Measurements from ENCODE around the gene PXDN. TPM values are rescaled to one million over a fixed set of nuclear protein-coding genes. Genes with fewer than 3 reads are reported as not detected.
"Not testable (repeated sequence)": the region's sequence is repeated elsewhere in the genome, so short reads cannot be mapped to it uniquely, and the experiment has no call there.

The PXDN gene
- polyA plus RNA-seq, 6 donors from 2014 or later, result 1.3 TPM; not detected in 4

GRCh38 chr2:1727796-1728474 is 16.4 kb downstream of the PXDN start:
- ATAC-seq (ENCODE audit: low read depth in 2 of 2) (no peak), DNase-seq (no peak)
- Mint-ChIP-seq H3K27me3 (peaks cover 4 to 5% (median 5%) of the 10 kb centered on the region in 3 donors), H3K4me1 (no peaks in the 10 kb centered on the region), H3K27ac (peak overlapping the region in 1 of 6 donors; percentile 79), H3K4me3 (no peak overlapping the region), H3K36me3 (no peaks in the 10 kb centered on the region), H3K9me3 (peaks cover 0 to 4% (median 0%) of the 10 kb centered on the region in 7 donors)

- Mint-ChIP-seq H3K27ac (no peak overlapping the region), H3K4me3 (peak overlapping the region in 1 of 8 donors; percentile 12), H3K4me1 (no peaks in the 10 kb centered on the region), H3K36me3 (no peaks in the 10 kb centered on the region), H3K27me3 (peaks cover 4 to 5% (median 5%) of the 10 kb centered on the region in 3 donors), H3K9me3 (peaks cover 0 to 2% (median 0%) of the 10 kb centered on the region in 7 donors)
- no peak for DNase-seq
- no peak for ATAC-seq (ENCODE audit: low read depth in 2 of 2)
Measured at GRCh38 chr2:1727101-1727771, 17.1 kb downstream of the PXDN start.

GRCh38 chr2:1726558-1726957 is 17.8 kb downstream of the PXDN start:
- Mint-ChIP-seq H3K27ac (no peak overlapping the region), H3K4me3 (no peak overlapping the region), H3K36me3 (no peaks in the 10 kb centered on the region), H3K9me3 (peaks cover 0 to 2% (median 0%) of the 10 kb centered on the region in 7 donors), H3K4me1 (no peaks in the 10 kb centered on the region), H3K27me3 (peaks cover 0 to 5% (median 4%) of the 10 kb centered on the region in 3 donors)
- no peak for ATAC-seq (ENCODE audit: low read depth in 2 of 2)
- DNase-seq, result no peak

GRCh38 chr2:1724351-1724750 is 20.0 kb downstream of the PXDN start:
- not testable (repeated sequence) for DNase-seq, H3K36me3 Mint-ChIP-seq, H3K4me3 Mint-ChIP-seq

GRCh38 chr2:1723397-1724042 is 20.8 kb downstream of the PXDN start:
- no peak for DNase-seq
- H3K27me3 Mint-ChIP-seq, result peaks cover 4 to 11% (median 8%) of the 10 kb centered on the region in 3 donors
- H3K9me3 Mint-ChIP-seq, result peaks cover 0 to 2% (median 0%) of the 10 kb centered on the region in 7 donors
- peaks cover 0 to 7% (median 2%) of the 10 kb centered on the region in 3 donors for H3K4me1 Mint-ChIP-seq
- no peak for ATAC-seq (ENCODE audit: low read depth in 2 of 2)
- H3K36me3 Mint-ChIP-seq, result no peaks in the 10 kb centered on the region
- H3K4me3 Mint-ChIP-seq, result no peak overlapping the region
- no peak overlapping the region for H3K27ac Mint-ChIP-seq

More at GRCh38 chr2:1724351-1724750, 20.0 kb downstream of the PXDN start:
- ATAC-seq (ENCODE audit: low read depth in 2 of 2); H3K4me1 Mint-ChIP-seq; H3K27ac Mint-ChIP-seq; H3K9me3 Mint-ChIP-seq: not testable (repeated sequence)
- H3K27me3 Mint-ChIP-seq, result peaks cover 4 to 11% (median 8%) of the 10 kb centered on the region in 3 donors

- peaks cover 0 to 8% (median 0%) of the 10 kb centered on the region in 7 donors for H3K9me3 Mint-ChIP-seq
- no peak for DNase-seq
- no peak for ATAC-seq (ENCODE audit: low read depth in 2 of 2)
- no peak overlapping the region for H3K27ac Mint-ChIP-seq
- peaks cover 0 to 7% (median 2%) of the 10 kb centered on the region in 3 donors for H3K4me1 Mint-ChIP-seq
- no peaks in the 10 kb centered on the region for H3K36me3 Mint-ChIP-seq
- no peak overlapping the region for H3K4me3 Mint-ChIP-seq
- peaks cover 8 to 11% (median 10%) of the 10 kb centered on the region in 3 donors for H3K27me3 Mint-ChIP-seq
Measured at GRCh38 chr2:1722692-1723091, 21.6 kb downstream of the PXDN start.

GRCh38 chr2:1721706-1722646 is 22.3 kb downstream of the PXDN start:
- Mint-ChIP-seq H3K4me3 (no peak overlapping the region), H3K4me1 (peaks cover 0 to 7% (median 2%) of the 10 kb centered on the region in 3 donors), H3K36me3 (no peaks in the 10 kb centered on the region), H3K27me3 (peaks cover 8 to 11% (median 8%) of the 10 kb centered on the region in 3 donors), H3K9me3 (peaks cover 0 to 11% (median 0%) of the 10 kb centered on the region in 7 donors), H3K27ac (peak overlapping the region in 1 of 6 donors; percentile 47)
- ATAC-seq (ENCODE audit: low read depth in 2 of 2) (peak; percentile 68 to 77), DNase-seq (no peak)

- DNase-seq (no peak), ATAC-seq (ENCODE audit: low read depth in 2 of 2) (no peak)
- Mint-ChIP-seq H3K36me3 (no peaks in the 10 kb centered on the region), H3K27me3 (peaks cover 11 to 18% (median 14%) of the 10 kb centered on the region in 3 donors), H3K9me3 (peaks cover 0 to 11% (median 0%) of the 10 kb centered on the region in 7 donors), H3K27ac (no peak overlapping the region), H3K4me1 (peaks cover 0 to 21% (median 8%) of the 10 kb centered on the region in 3 donors), H3K4me3 (no peak overlapping the region)
Measured at GRCh38 chr2:1718339-1719220, 25.7 kb downstream of the PXDN start.

GRCh38 chr2:1717113-1717512 is 27.2 kb downstream of the PXDN start:
- H3K36me3 Mint-ChIP-seq, result no peaks in the 10 kb centered on the region
- H3K9me3 Mint-ChIP-seq, result peaks cover 0 to 11% (median 0%) of the 10 kb centered on the region in 7 donors
- no peak for ATAC-seq (ENCODE audit: low read depth in 2 of 2)
- H3K4me3 Mint-ChIP-seq, result no peak overlapping the region
- peaks cover 14 to 23% (median 20%) of the 10 kb centered on the region in 3 donors for H3K27me3 Mint-ChIP-seq
- no peak overlapping the region for H3K27ac Mint-ChIP-seq
- H3K4me1 Mint-ChIP-seq, result peaks cover 0 to 21% (median 8%) of the 10 kb centered on the region in 3 donors
- DNase-seq, result no peak

- H3K27me3 Mint-ChIP-seq, result peaks cover 19 to 29% (median 26%) of the 10 kb centered on the region in 3 donors
- ATAC-seq (ENCODE audit: low read depth in 2 of 2), result no peak
- no peaks in the 10 kb centered on the region for H3K36me3 Mint-ChIP-seq
- peaks cover 0 to 11% (median 0%) of the 10 kb centered on the region in 7 donors for H3K9me3 Mint-ChIP-seq
- H3K27ac Mint-ChIP-seq, result no peak overlapping the region
- no peak for DNase-seq
- no peak overlapping the region for H3K4me3 Mint-ChIP-seq
- peaks cover 0 to 21% (median 8%) of the 10 kb centered on the region in 3 donors for H3K4me1 Mint-ChIP-seq
Measured at GRCh38 chr2:1716441-1716840, 27.9 kb downstream of the PXDN start.

GRCh38 chr2:1716014-1716305 is 28.4 kb downstream of the PXDN start:
- not testable (repeated sequence) for H3K4me3 Mint-ChIP-seq; H3K27ac Mint-ChIP-seq; H3K36me3 Mint-ChIP-seq; ATAC-seq (ENCODE audit: low read depth in 2 of 2); DNase-seq
- Mint-ChIP-seq H3K9me3 (peaks cover 0 to 11% (median 0%) of the 10 kb centered on the region in 7 donors), H3K27me3 (peaks cover 19 to 31% (median 27%) of the 10 kb centered on the region in 3 donors), H3K4me1 (peaks cover 0 to 18% (median 8%) of the 10 kb centered on the region in 3 donors)
